IPS DF 6.9 (cell line): ENCODE data around the gene RALGPS1.

Experiments used
- DNase-seq: peaks from one replicate; pipeline ENCODE4 v3.0.0-alpha.2; 2013; ENCODE audit warnings: low read depth, low spot score
- H3K27ac ChIP-seq: one replicate; pipeline ENCODE4 v1.5.1; 2013; ENCODE audit warnings: low read length, control low read depth
- H3K27me3 ChIP-seq: 2 replicates; pipeline ENCODE4 v1.6.1; 2013; ENCODE audit warnings: mild to moderate bottlenecking, low read length; ENCODE audit not compliant: control insufficient read depth, insufficient read depth
- H3K36me3 ChIP-seq: 2 replicates; pipeline ENCODE4 v1.6.1; 2013; ENCODE audit warnings: low read length; ENCODE audit not compliant: control insufficient read depth, insufficient read depth
- H3K4me1 ChIP-seq: 2 replicates; pipeline ENCODE4 v1.6.1; 2013; ENCODE audit warnings: low read length; ENCODE audit not compliant: control insufficient read depth, insufficient read depth
- H3K4me3 ChIP-seq: 2 replicates; pipeline ENCODE4 v1.5.1; 2013; ENCODE audit warnings: mild to moderate bottlenecking, low read length
- H3K9me3 ChIP-seq: 2 replicates; pipeline ENCODE4 v1.6.1; 2013; ENCODE audit warnings: low read length, inconsistent platforms; ENCODE audit not compliant: control insufficient read depth, insufficient read depth
- WGBS: extraction: QIAGEN DNeasy Blood & Tissue Kit; methylation state at CpG from one replicate; pipeline ENCODE4 v1.1.7; 2013; ENCODE audit warnings: mixed read lengths, missing lambda C conversion rate; ENCODE audit not compliant: insufficient read length, insufficient coverage; 5-methylcytosine and 5-hydroxymethylcytosine counted together

Gene RALGPS1

GRCh38 chr9:127181315-127181580 lies 266.7 kb downstream of the RALGPS1 start:
- peaks cover 2% of the 10 kb centered on the region; the same call in 1 of the 2 replicates for H3K4me1 ChIP-seq
- no peaks in the 10 kb centered on the region for H3K9me3 ChIP-seq
- WGBS = no CpG with 5 or more reads among the region's 3 CpGs
- DNase-seq = no peak
- no peaks in the 10 kb centered on the region for H3K36me3 ChIP-seq
- no peak overlapping the region for H3K4me3 ChIP-seq
- H3K27me3 ChIP-seq = no peaks in the 10 kb centered on the region
- no peak overlapping the region for H3K27ac ChIP-seq

DNA sequence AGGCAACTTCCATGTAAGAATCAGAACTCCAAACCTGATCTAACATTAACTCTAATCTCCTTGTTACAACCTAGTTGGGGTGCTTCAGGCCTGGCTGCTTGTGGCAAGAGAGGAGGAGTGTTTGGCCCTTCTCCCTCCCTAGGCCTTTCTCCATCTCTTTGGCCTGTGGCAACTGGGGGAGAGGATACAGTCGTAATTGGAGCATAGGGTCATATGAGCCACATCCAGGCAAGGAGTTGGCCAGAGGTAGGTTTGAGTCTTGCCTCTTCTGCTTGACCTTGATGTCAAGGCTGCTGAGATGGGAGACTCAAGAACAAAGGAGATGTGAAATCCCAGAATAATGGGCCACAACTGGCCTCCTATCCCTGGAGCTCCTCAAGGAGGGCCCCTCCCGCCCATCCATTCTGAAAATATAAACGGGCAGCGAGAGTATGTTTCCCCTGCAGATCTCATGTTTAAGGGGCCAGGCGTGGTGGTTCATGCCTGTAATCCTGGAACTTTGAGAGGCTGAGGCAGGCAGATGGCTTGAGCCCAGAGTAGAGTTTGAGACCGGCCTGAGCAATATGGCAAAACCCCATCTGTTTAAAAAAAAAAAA lies 267.1 kb downstream of the RALGPS1 start:
- DNase-seq = no peak
- peaks cover 2% of the 10 kb centered on the region; the same call in 1 of the 2 replicates for H3K4me1 ChIP-seq
- H3K4me3 ChIP-seq = no peak overlapping the region
- H3K36me3 ChIP-seq = no peaks in the 10 kb centered on the region
- no CpG with 5 or more reads among the region's 6 CpGs for WGBS
- H3K9me3 ChIP-seq = no peaks in the 10 kb centered on the region
- no peak overlapping the region for H3K27ac ChIP-seq
- no peaks in the 10 kb centered on the region for H3K27me3 ChIP-seq

DNA sequence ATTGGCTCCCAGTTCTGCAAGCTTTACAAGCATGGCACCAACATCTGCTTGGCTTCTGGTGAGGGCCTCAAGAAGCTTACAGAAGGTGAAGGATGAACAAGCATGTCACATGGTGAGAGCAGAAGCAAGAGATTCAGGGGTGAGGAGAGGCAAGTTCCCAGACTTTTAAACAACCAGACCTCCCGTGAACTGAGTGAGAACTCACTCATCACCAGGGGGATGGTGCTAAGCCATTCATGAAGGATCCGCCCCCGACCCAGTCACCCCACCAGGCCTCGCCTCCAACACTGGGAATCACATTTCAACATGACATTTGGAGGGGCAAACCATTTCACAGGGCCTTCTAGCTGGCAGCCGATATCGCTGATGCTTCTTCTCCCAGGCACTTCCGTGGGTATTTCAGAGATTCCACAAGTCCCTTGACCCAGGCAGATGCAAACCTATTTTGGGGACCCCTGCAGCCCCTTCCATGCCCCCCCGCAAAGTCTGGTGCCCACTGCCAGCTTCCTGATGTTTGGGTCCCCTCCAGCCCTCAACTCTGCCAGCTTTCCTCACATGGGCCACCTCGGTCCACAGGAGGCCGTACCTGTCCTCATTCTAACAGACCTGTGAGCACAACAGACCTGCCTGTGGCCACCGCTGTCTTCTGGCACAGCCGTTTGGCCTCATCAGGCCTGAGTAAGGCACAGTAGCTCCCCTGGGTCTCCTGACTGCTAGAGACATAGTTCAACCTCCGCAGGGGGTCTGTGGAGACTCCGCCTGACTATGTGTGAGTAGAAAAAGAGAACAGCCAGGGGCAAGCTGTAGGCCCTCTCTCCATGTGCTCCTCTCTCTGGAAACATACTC lies 268.5 kb downstream of the RALGPS1 start:
- no peak for DNase-seq
- Histone ChIP-seq H3K4me3 (no peak overlapping the region), H3K36me3 (no peaks in the 10 kb centered on the region), H3K4me1 (peaks cover 2% of the 10 kb centered on the region; the same call in 1 of the 2 replicates), H3K9me3 (no peaks in the 10 kb centered on the region), H3K27ac (no peak overlapping the region), H3K27me3 (no peaks in the 10 kb centered on the region)
- WGBS = no CpG with 5 or more reads among the region's 14 CpGs

- no peak overlapping the region for H3K27ac ChIP-seq
- no peak overlapping the region for H3K4me3 ChIP-seq
- WGBS = no CpG with 5 or more reads among the region's 17 CpGs
- no peak for DNase-seq
- H3K36me3 ChIP-seq = no peaks in the 10 kb centered on the region
- no peaks in the 10 kb centered on the region for H3K27me3 ChIP-seq
- peaks cover 2% of the 10 kb centered on the region; the same call in 1 of the 2 replicates for H3K4me1 ChIP-seq
- no peaks in the 10 kb centered on the region for H3K9me3 ChIP-seq
Observed at GRCh38 chr9:127183814-127184582, 269.4 kb downstream of the RALGPS1 start.

DNA sequence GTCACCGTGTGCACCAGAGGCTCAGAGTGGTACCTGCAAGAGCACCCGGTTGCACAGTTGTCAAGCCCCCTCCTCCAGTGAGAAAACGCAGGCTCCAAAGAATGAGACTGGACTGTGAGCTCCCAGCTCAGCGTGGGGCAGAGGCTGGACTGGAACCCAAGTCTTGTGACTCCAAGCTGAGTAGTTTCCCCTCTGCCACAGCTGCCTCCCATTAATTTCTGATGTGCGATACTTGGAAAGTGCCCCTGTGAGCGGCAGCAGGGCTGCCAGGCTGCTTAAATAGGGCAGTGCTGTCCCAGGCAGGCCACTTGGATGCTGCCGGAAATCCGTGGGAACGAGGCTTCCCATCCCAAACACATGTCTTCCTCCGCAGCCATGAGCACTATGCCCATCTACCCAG lies 270.1 kb downstream of the RALGPS1 start:
- no peak for DNase-seq
- Histone ChIP-seq H3K9me3 (no peaks in the 10 kb centered on the region), H3K4me1 (peaks cover 2% of the 10 kb centered on the region; the same call in 1 of the 2 replicates), H3K27ac (no peak overlapping the region), H3K4me3 (no peak overlapping the region), H3K36me3 (no peaks in the 10 kb centered on the region), H3K27me3 (no peaks in the 10 kb centered on the region)
- WGBS = no CpG with 5 or more reads among the region's 10 CpGs

DNA sequence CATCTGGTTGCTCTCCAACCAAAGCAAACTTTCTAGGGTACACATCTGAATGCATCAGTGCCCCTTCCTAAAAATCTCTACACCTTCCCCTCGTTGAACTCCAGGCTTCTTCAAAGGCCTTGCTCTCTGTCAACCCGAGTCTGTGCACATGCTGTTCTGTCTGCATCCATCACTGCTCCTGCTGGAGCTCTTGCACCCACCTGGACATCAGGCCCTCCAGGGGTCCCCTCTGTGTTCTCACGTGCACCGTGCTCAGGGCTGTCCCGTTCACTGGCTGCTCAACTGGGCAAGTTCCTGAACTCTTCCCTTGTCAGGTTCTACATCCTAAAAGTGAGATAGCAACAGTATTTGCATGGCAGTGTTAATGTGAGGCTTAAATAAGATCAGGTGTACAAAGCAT lies 270.6 kb downstream of the RALGPS1 start:
- no peak for DNase-seq
- Histone ChIP-seq H3K27ac (no peak overlapping the region), H3K4me3 (no peak overlapping the region), H3K27me3 (no peaks in the 10 kb centered on the region), H3K36me3 (no peaks in the 10 kb centered on the region), H3K9me3 (no peaks in the 10 kb centered on the region), H3K4me1 (peaks cover 2% of the 10 kb centered on the region; the same call in 1 of the 2 replicates)
- WGBS = no CpG with 5 or more reads among the region's 5 CpGs

- WGBS = no CpG with 5 or more reads among the region's 11 CpGs
- no peaks in the 10 kb centered on the region for H3K36me3 ChIP-seq
- peaks cover 2% of the 10 kb centered on the region; the same call in 1 of the 2 replicates for H3K4me1 ChIP-seq
- no peak for DNase-seq
- H3K27me3 ChIP-seq = no peaks in the 10 kb centered on the region
- H3K4me3 ChIP-seq = no peak overlapping the region
- no peaks in the 10 kb centered on the region for H3K9me3 ChIP-seq
- no peak overlapping the region for H3K27ac ChIP-seq
Observed at GRCh38 chr9:127185931-127186781, 271.6 kb downstream of the RALGPS1 start.

GRCh38 chr9:127186806-127187205 lies 272.2 kb downstream of the RALGPS1 start:
- no CpG with 5 or more reads among the region's 7 CpGs for WGBS

GRCh38 chr9:127187231-127187956 lies 272.8 kb downstream of the RALGPS1 start:
- no peaks in the 10 kb centered on the region for H3K27me3 ChIP-seq
- H3K36me3 ChIP-seq = no peaks in the 10 kb centered on the region
- no CpG with 5 or more reads among the region's 14 CpGs for WGBS
- no peak overlapping the region for H3K27ac ChIP-seq
- no peak for DNase-seq
- H3K4me3 ChIP-seq = no peak overlapping the region
- H3K9me3 ChIP-seq = no peaks in the 10 kb centered on the region
- peaks cover 2% of the 10 kb centered on the region; the same call in 1 of the 2 replicates for H3K4me1 ChIP-seq

More at GRCh38 chr9:127186806-127187205, 272.2 kb downstream of the RALGPS1 start:
- Histone ChIP-seq H3K4me3 (no peak overlapping the region), H3K27ac (no peak overlapping the region), H3K27me3 (no peaks in the 10 kb centered on the region), H3K36me3 (no peaks in the 10 kb centered on the region), H3K4me1 (peaks cover 2% of the 10 kb centered on the region; the same call in 1 of the 2 replicates), H3K9me3 (no peaks in the 10 kb centered on the region)
- DNase-seq = no peak
